H9 (cell line): ENCODE measurements around the gene EPHA8. TPM values are rescaled to one million over a fixed set of nuclear protein-coding genes. Genes with fewer than 3 reads are reported as not detected.
A peak's percentile ranks its signal among the peaks of the same experiment; 100 is the strongest.

ENCODE experiments used
- DNase-seq: peaks from one replicate; pipeline ENCODE4 v3.0.0-alpha.2; 2017
- H2AFZ ChIP-seq: one replicate; pipeline ENCODE4 v1.6.1; 2013; ENCODE audit warnings: mild to moderate bottlenecking, low read length, control low read depth, moderate library complexity
- H2AK5ac ChIP-seq: 2 replicates; pipeline ENCODE4 v1.6.1; 2013; ENCODE audit warnings: low read length, control low read depth, mixed read lengths; ENCODE audit not compliant: insufficient read length
- H2BK120ac ChIP-seq: one replicate; pipeline ENCODE4 v1.6.1; 2013; ENCODE audit warnings: low read depth, mild to moderate bottlenecking, low read length, control low read depth, inconsistent platforms; ENCODE audit not compliant: poor library complexity, severe bottlenecking
- H2BK12ac ChIP-seq: 2 replicates; pipeline ENCODE4 v1.6.1; 2013; ENCODE audit warnings: low read length, control low read depth, mixed read lengths, low read depth; ENCODE audit not compliant: insufficient read length
- H2BK15ac ChIP-seq: 2 replicates; pipeline ENCODE4 v1.6.1; 2013; ENCODE audit warnings: low read depth, low read length, control low read depth
- H2BK20ac ChIP-seq: one replicate; pipeline ENCODE4 v1.6.1; 2013; ENCODE audit warnings: low read depth, mild to moderate bottlenecking, low read length, control low read depth, inconsistent platforms; ENCODE audit not compliant: poor library complexity, severe bottlenecking
- H2BK5ac ChIP-seq: 2 replicates; pipeline ENCODE4 v1.6.1; 2013; ENCODE audit warnings: low read length, control low read depth, mixed read lengths; ENCODE audit not compliant: insufficient read length
- H3K14ac ChIP-seq: 2 replicates; pipeline ENCODE4 v1.6.1; 2013; ENCODE audit warnings: low read length, control low read depth; ENCODE audit not compliant: insufficient read depth
- H3K18ac ChIP-seq: 2 replicates; pipeline ENCODE4 v1.6.1; 2013; ENCODE audit warnings: low read depth, mild to moderate bottlenecking, mixed read lengths, low read length, control low read depth; ENCODE audit not compliant: insufficient read length
- H3K23ac ChIP-seq: 2 replicates; pipeline ENCODE4 v1.6.1; 2013; ENCODE audit warnings: low read length, control low read depth, mixed read lengths, low read depth; ENCODE audit not compliant: insufficient read length
- H3K23me2 ChIP-seq: 2 replicates; pipeline ENCODE4 v1.6.1; 2013; ENCODE audit warnings: low read depth, mild to moderate bottlenecking, mixed read lengths, low read length, control low read depth; ENCODE audit not compliant: insufficient read length, poor library complexity, severe bottlenecking
- H3K27ac ChIP-seq: 2 replicates; pipeline ENCODE4 v1.5.1; 2013; ENCODE audit warnings: low read length, control low read depth, mixed read lengths, low read depth; ENCODE audit not compliant: insufficient read length
- H3K27me3 ChIP-seq: 2 replicates; pipeline ENCODE4 v1.6.1; 2013; ENCODE audit warnings: low read length, control low read depth, inconsistent platforms; ENCODE audit not compliant: insufficient read depth
- H3K4ac ChIP-seq: 2 replicates; pipeline ENCODE4 v1.6.1; 2013; ENCODE audit warnings: low read depth, mild to moderate bottlenecking, control low read depth, inconsistent platforms, low read length, moderate library complexity
- H3K4me1 ChIP-seq: 2 replicates; pipeline ENCODE4 v1.6.1; 2013; ENCODE audit warnings: low read length, control low read depth, inconsistent platforms; ENCODE audit not compliant: insufficient read depth
- H3K4me2 ChIP-seq: 2 replicates; pipeline ENCODE4 v1.6.1; 2013; ENCODE audit warnings: low read length, control low read depth, mixed read lengths; ENCODE audit not compliant: insufficient read length, insufficient read depth
- H3K56ac ChIP-seq: 2 replicates; pipeline ENCODE4 v1.6.1; 2013; ENCODE audit warnings: low read depth, mild to moderate bottlenecking, mixed read lengths, low read length, control low read depth; ENCODE audit not compliant: insufficient read length
- H3K79me1 ChIP-seq: 2 replicates; pipeline ENCODE4 v1.6.1; 2013; ENCODE audit warnings: low read depth, mild to moderate bottlenecking, moderate library complexity, low read length, control low read depth, inconsistent platforms; ENCODE audit not compliant: insufficient read depth, poor library complexity, severe bottlenecking
- H3K79me2 ChIP-seq: 2 replicates; pipeline ENCODE4 v1.6.1; 2013; ENCODE audit warnings: low read length, control low read depth, inconsistent platforms; ENCODE audit not compliant: insufficient read depth
- H3K9ac ChIP-seq: 2 replicates; pipeline ENCODE4 v1.6.1; 2013; ENCODE audit warnings: low read length, control low read depth, mixed read lengths; ENCODE audit not compliant: insufficient read length; ENCODE audit errors: extremely low read depth
- H3K9me3 ChIP-seq: one replicate; pipeline ENCODE4 v1.6.1; 2013; ENCODE audit warnings: low read depth, low read length, inconsistent platforms; ENCODE audit not compliant: control insufficient read depth
- H3T11ph ChIP-seq: one replicate; pipeline ENCODE4 v1.6.1; 2013; ENCODE audit warnings: mild to moderate bottlenecking, low read length, control low read depth, inconsistent platforms
- H4K20me1 ChIP-seq: one replicate; pipeline ENCODE4 v1.6.1; 2013; ENCODE audit not compliant: control insufficient read depth, insufficient read length, insufficient read depth
- H4K5ac ChIP-seq: 2 replicates; pipeline ENCODE4 v1.6.1; 2013; ENCODE audit warnings: low read depth, mild to moderate bottlenecking, mixed read lengths, low read length, control low read depth; ENCODE audit not compliant: insufficient read length
- H4K8ac ChIP-seq: replicated peaks from 2 replicates; pipeline ENCODE4 v1.6.1; 2013; ENCODE audit warnings: low read length, control low read depth, mixed read lengths, low read depth; ENCODE audit not compliant: insufficient read length
- H4K91ac ChIP-seq: 2 replicates; pipeline ENCODE4 v1.6.1; 2013; ENCODE audit warnings: low read depth, mild to moderate bottlenecking, moderate library complexity, mixed read lengths, low read length, control low read depth; ENCODE audit not compliant: insufficient read length
- H3K27ac Mint-ChIP-seq, 3 experiments: 2 replicates in 2 of 3; 3 replicates in 1 of 3; pipeline ENCODE4 v1.8.0; 2020 to 2021; ENCODE audit warnings: mixed read lengths in 3 of 3, mild to moderate bottlenecking in 1 of 3, moderate library complexity in 1 of 3
- H3K27me3 Mint-ChIP-seq: 2 replicates; pipeline ENCODE4 v1.8.0; 2021; ENCODE audit warnings: low read depth, mild to moderate bottlenecking, moderate library complexity, mixed read lengths
- H3K36me3 Mint-ChIP-seq, 3 experiments: 2 replicates in 2 of 3; 3 replicates in 1 of 3; pipeline ENCODE4 v1.8.0; 2020 to 2021; ENCODE audit warnings: low read depth in 3 of 3, mixed read lengths in 3 of 3; ENCODE audit not compliant: insufficient read depth in 1 of 3
- H3K4me1 Mint-ChIP-seq, 2 experiments: 2 replicates each; pipeline ENCODE4 v1.8.0; 2020; ENCODE audit warnings: mixed read lengths in 2 of 2
- H3K4me3 Mint-ChIP-seq, 2 experiments: 2 replicates in 1 of 2; 3 replicates in 1 of 2; pipeline ENCODE4 v1.8.0; 2020 to 2021; ENCODE audit warnings: mild to moderate bottlenecking in 2 of 2, mixed read lengths in 2 of 2, moderate library complexity in 1 of 2
- H3K9me3 Mint-ChIP-seq, 2 experiments: 2 replicates in 1 of 2; 3 replicates in 1 of 2; pipeline ENCODE4 v1.8.0; 2020; ENCODE audit warnings: mild to moderate bottlenecking in 2 of 2, mixed read lengths in 2 of 2, moderate library complexity in 1 of 2
- CTCF ChIP-seq: fragments of 200-600 bp; sonication (generic); conservative IDR thresholded peaks from 3 replicates; pipeline ENCODE4 v1.8.0; 2021; ENCODE audit warnings: antibody characterized with exemption, mild to moderate bottlenecking
- WGBS: extraction: QIAGEN DNeasy Blood & Tissue Kit; methylation state at CpG from one replicate; pipeline ENCODE4 v1.1.7; 2013; ENCODE audit warnings: missing lambda C conversion rate, low lambda C conversion rate, mixed read lengths; ENCODE audit not compliant: insufficient read length; ENCODE audit errors: extremely low coverage; 5-methylcytosine and 5-hydroxymethylcytosine counted together
- total RNA-seq: library from RNA; stranded (reverse); gene quantifications from 2 replicates; pipeline ENCODE4 v1.2.1, GENCODE V29; 2021

The EPHA8 gene
- total RNA-seq, 1 experiment from 2014 or later = 3.4 TPM

GRCh38 chr1:22555371-22555656, 8.0 kb upstream of the EPHA8 start:
- Histone ChIP-seq H3K4ac (no peak overlapping the region), H2BK12ac (no peak overlapping the region), H3K56ac (no peak overlapping the region), H3K9me3 (no peaks in the 10 kb centered on the region), H2BK120ac (no peak overlapping the region), H2AK5ac (no peak overlapping the region), H3K27ac (no peak overlapping the region), H2BK15ac (no peak overlapping the region), H3K18ac (no peak overlapping the region), H2BK5ac (no peak overlapping the region), H3K4me1 (peaks cover 10% of the 10 kb centered on the region; the same call in 1 of the 2 replicates), H3K79me1 (no peaks in the 10 kb centered on the region), H4K20me1 (peaks cover 2% of the 10 kb centered on the region), H4K8ac (no peak overlapping the region), H3K14ac (no peak overlapping the region), H4K91ac (no peak overlapping the region), H2AFZ (no peak overlapping the region), H2BK20ac (no peak overlapping the region), H4K5ac (no peak overlapping the region), H3K23me2 (no peaks in the 10 kb centered on the region), H3T11ph (no peak overlapping the region), H3K4me2 (no peak overlapping the region), H3K79me2 (no peaks in the 10 kb centered on the region), H3K9ac (no peak overlapping the region), H3K27me3 (no peaks in the 10 kb centered on the region), H3K23ac (no peak overlapping the region)
- Mint-ChIP-seq H3K27ac (no peak overlapping the region), H3K36me3 (no peaks in the 10 kb centered on the region; a peak in 1 of 7 replicates), H3K4me1 (peaks cover 45 to 61% of the 10 kb centered on the region in 2 experiments), H3K9me3 (no peaks in the 10 kb centered on the region; a peak in 2 of 5 replicates), H3K27me3 (peaks cover 23% of the 10 kb centered on the region), H3K4me3 (0 out of 5 replicates have a peak overlapping the region, but pooled peaks of 1 of the 2 experiments have one; percentile 23)
- WGBS = no CpG with 5 or more reads among the region's 3 CpGs
- no peak for DNase-seq
- TF ChIP-seq CTCF = no peak
